ENCODE data around the gene PRODH. TPM values are rescaled to one million over a fixed set of nuclear protein-coding genes. Genes with fewer than 3 reads are reported as not detected.

The PRODH gene
- total RNA-seq (not detected), total RNA-seq (0 to 0.40 (median 0) reads per million in 172 experiments)
- 0.09 TPM for polyA plus RNA-seq (2013, experiment 1 of 2)
- 0.26 TPM for polyA plus RNA-seq (2013, experiment 2 of 2)

GRCh38 chr22:18935889-18936529 is at the start of gene PRODH:
TSS of gene PRODH (minus strand) at chr22:18936293. CDS start at chr22:18936287, 6 bp downstream.
- H3K4me1 Mint-ChIP-seq (ENCODE audit: low read depth) = no peaks in the 10 kb centered on the region
- ChIA-PET POLR2A (no interaction called here), CTCF (no interaction called here)
- no peaks in the 10 kb centered on the region for H3K36me3 ChIP-seq (ENCODE audit: insufficient read depth, low read length)
- no peak within 1 kb of the TSS for H3K4me3 Mint-ChIP-seq
- intact Hi-C loops (cut with DNase I, micrococcal nuclease) = no loop called here
- H3K36me3 Mint-ChIP-seq (ENCODE audit: low read depth) = no peaks in the 10 kb centered on the region
- H3K9me3 ChIP-seq (ENCODE audit: control insufficient read depth in 1 of 2, insufficient read depth in 1 of 2, low read length in 2 of 2) = no peaks in the 10 kb centered on the region
- H3K9me3 Mint-ChIP-seq = no peaks in the 10 kb centered on the region
- no peak within 1 kb of the TSS for H3K4me3 ChIP-seq (ENCODE audit: low read length)
- no peak within 1 kb of the TSS for H3K27ac ChIP-seq (ENCODE audit: low read depth in 1 of 2, low read length in 2 of 2)
- no peaks in the 10 kb centered on the region for H3K4me1 ChIP-seq (ENCODE audit: insufficient read depth, low read length)
- TF ChIP-seq CTCF (IDR thresholded peaks at IDR 0.05) = no peak
- no peak within 1 kb of the TSS for H3K27ac Mint-ChIP-seq
- DNase-seq (no peak), ATAC-seq (ENCODE audit: poor library complexity) (no peak)
- no peaks in the 10 kb centered on the region for H3K27me3 ChIP-seq (ENCODE audit: control insufficient read depth in 1 of 2, insufficient read depth in 2 of 2, low read length in 2 of 2)
- H3K27me3 Mint-ChIP-seq = no peaks in the 10 kb centered on the region

GRCh38 chr22:18985780-18986179 is 49.7 kb upstream of the PRODH start:
- H3K4me3 Mint-ChIP-seq = no peak overlapping the region
- H3K27me3 Mint-ChIP-seq = no peaks in the 10 kb centered on the region
- no peaks in the 10 kb centered on the region for H3K4me1 Mint-ChIP-seq (ENCODE audit: low read depth)
- no peaks in the 10 kb centered on the region for H3K36me3 ChIP-seq (ENCODE audit: insufficient read depth, low read length)
- H3K4me1 ChIP-seq (ENCODE audit: insufficient read depth, low read length) = no peaks in the 10 kb centered on the region
- CTCF ChIA-PET = no interaction called here
- H3K27me3 ChIP-seq (ENCODE audit: control insufficient read depth in 1 of 2, insufficient read depth in 2 of 2, low read length in 2 of 2) = no peaks in the 10 kb centered on the region
- H3K36me3 Mint-ChIP-seq (ENCODE audit: low read depth) = no peaks in the 10 kb centered on the region
- H3K27ac Mint-ChIP-seq = no peak overlapping the region
- no peak for DNase-seq
- ATAC-seq (ENCODE audit: poor library complexity) = no peak
- H3K9me3 Mint-ChIP-seq = no peaks in the 10 kb centered on the region
- H3K9me3 ChIP-seq (ENCODE audit: control insufficient read depth in 1 of 2, insufficient read depth in 1 of 2, low read length in 2 of 2) = peaks cover 0 to 4% of the 10 kb centered on the region in 2 experiments
- no peak overlapping the region for H3K27ac ChIP-seq (ENCODE audit: low read depth in 1 of 2, low read length in 2 of 2)
- intact Hi-C loops (cut with DNase I, micrococcal nuclease) = no loop called here
- H3K4me3 ChIP-seq (ENCODE audit: low read length) = no peak overlapping the region
- TF ChIP-seq CTCF (IDR thresholded peaks at IDR 0.05) = no peak
- POLR2A ChIA-PET = no interaction called here

GRCh38 chr22:18984564-18984963 is 48.5 kb upstream of the PRODH start:
- intact Hi-C loops (cut with DNase I, micrococcal nuclease) = no loop called here
- Mint-ChIP-seq H3K4me1 (ENCODE audit: low read depth) (no peaks in the 10 kb centered on the region), H3K9me3 (no peaks in the 10 kb centered on the region), H3K27ac (no peak overlapping the region), H3K27me3 (no peaks in the 10 kb centered on the region), H3K4me3 (no peak overlapping the region), H3K36me3 (ENCODE audit: low read depth) (no peaks in the 10 kb centered on the region)
- Histone ChIP-seq H3K36me3 (ENCODE audit: insufficient read depth, low read length) (no peaks in the 10 kb centered on the region), H3K27ac (ENCODE audit: low read depth in 1 of 2, low read length in 2 of 2) (no peak overlapping the region), H3K27me3 (ENCODE audit: control insufficient read depth in 1 of 2, insufficient read depth in 2 of 2, low read length in 2 of 2) (no peaks in the 10 kb centered on the region), H3K4me1 (ENCODE audit: insufficient read depth, low read length) (no peaks in the 10 kb centered on the region), H3K9me3 (ENCODE audit: control insufficient read depth in 1 of 2, insufficient read depth in 1 of 2, low read length in 2 of 2) (peaks cover 4 to 8% of the 10 kb centered on the region in 2 experiments), H3K4me3 (ENCODE audit: low read length) (no peak overlapping the region)
- TF ChIP-seq CTCF (IDR thresholded peaks at IDR 0.05) = no peak
- DNase-seq (no peak), ATAC-seq (ENCODE audit: poor library complexity) (no peak)
- POLR2A ChIA-PET = no interaction called here
- CTCF ChIA-PET = no interaction called here

Measured in CD4-positive, alpha-beta T cell (primary cell).